Chondrocyte (in vitro differentiated cells): Measurements from ENCODE around the gene CREB3L2. TPM values are rescaled to one million over a fixed set of nuclear protein-coding genes. Genes with fewer than 3 reads are reported as not detected.
"Not testable (repeated sequence)": the region's sequence is repeated elsewhere in the genome, so short reads cannot be mapped to it uniquely, and the experiment has no call there.

Source experiments
- DNase-seq: peaks from one replicate; pipeline ENCODE4 v3.0.0; 2021; ENCODE audit warnings: mixed read lengths, low spot score
- H3K27ac Mint-ChIP-seq: one replicate; pipeline ENCODE4 v1.8.0; 2021; ENCODE audit warnings: mild to moderate bottlenecking, moderate library complexity, mixed read lengths; ENCODE audit not compliant: unreplicated experiment
- H3K27me3 Mint-ChIP-seq: 2 replicates; pipeline ENCODE4 v1.8.0; 2021; ENCODE audit warnings: low read depth, mixed read lengths
- H3K36me3 Mint-ChIP-seq: 2 replicates; pipeline ENCODE4 v1.8.0; 2021; ENCODE audit warnings: low read depth, mixed read lengths
- H3K4me1 Mint-ChIP-seq: 2 replicates; pipeline ENCODE4 v1.8.0; 2021; ENCODE audit warnings: low read depth, mild to moderate bottlenecking, mixed read lengths
- H3K4me3 Mint-ChIP-seq: one replicate; pipeline ENCODE4 v1.8.0; 2021; ENCODE audit warnings: mild to moderate bottlenecking, moderate library complexity, mixed read lengths; ENCODE audit not compliant: unreplicated experiment
- H3K9me3 Mint-ChIP-seq: 2 replicates; pipeline ENCODE4 v1.8.0; 2021; ENCODE audit warnings: low read depth, mixed read lengths
- CTCF ChIP-seq: fragments of 200-600 bp; sonication (generic); IDR thresholded peaks from 2 replicates; pipeline ENCODE4 v1.5.0; 2021; ENCODE audit warnings: antibody characterized with exemption, mild to moderate bottlenecking, moderate library complexity
- total RNA-seq: library from RNA; stranded (reverse); gene quantifications from 3 replicates; pipeline ENCODE4 v1.2.1, GENCODE V29; 2021

The CREB3L2 gene
- total RNA-seq, 1 donor from 2014 or later = 217 TPM

GRCh38 chr7:137835486-137836112 is 166.3 kb downstream of the CREB3L2 start:
- H3K27ac Mint-ChIP-seq = peak overlapping the region; percentile 84
- H3K4me3 Mint-ChIP-seq = no peak overlapping the region
- H3K36me3 Mint-ChIP-seq = peaks cover 33% of the 10 kb centered on the region
- H3K4me1 Mint-ChIP-seq = peaks cover 64% of the 10 kb centered on the region
- H3K9me3 Mint-ChIP-seq = peaks cover 13% of the 10 kb centered on the region
- no peak for TF ChIP-seq CTCF
- DNase-seq = no peak
- no peaks in the 10 kb centered on the region for H3K27me3 Mint-ChIP-seq

GRCh38 chr7:137834552-137834951 is 167.3 kb downstream of the CREB3L2 start:
- peaks cover 57% of the 10 kb centered on the region for H3K4me1 Mint-ChIP-seq
- H3K4me3 Mint-ChIP-seq = no peak overlapping the region
- H3K36me3 Mint-ChIP-seq = peaks cover 35% of the 10 kb centered on the region
- no peak for TF ChIP-seq CTCF
- no peak overlapping the region for H3K27ac Mint-ChIP-seq
- DNase-seq = no peak
- no peaks in the 10 kb centered on the region for H3K27me3 Mint-ChIP-seq
- peaks cover 13% of the 10 kb centered on the region for H3K9me3 Mint-ChIP-seq

- not testable (repeated sequence) for H3K4me3 Mint-ChIP-seq, H3K27ac Mint-ChIP-seq, DNase-seq, H3K27me3 Mint-ChIP-seq
- H3K36me3 Mint-ChIP-seq = peaks cover 33% of the 10 kb centered on the region
- H3K9me3 Mint-ChIP-seq = peaks cover 13% of the 10 kb centered on the region
- peaks cover 52% of the 10 kb centered on the region for H3K4me1 Mint-ChIP-seq
These were observed 168.9 kb downstream of the CREB3L2 start for GRCh38 chr7:137832990-137833389.

GRCh38 chr7:137832382-137832781 is 169.5 kb downstream of the CREB3L2 start:
- peaks cover 13% of the 10 kb centered on the region for H3K9me3 Mint-ChIP-seq
- TF ChIP-seq CTCF = no peak
- H3K27me3 Mint-ChIP-seq = no peaks in the 10 kb centered on the region
- H3K27ac Mint-ChIP-seq = no peak overlapping the region
- H3K4me1 Mint-ChIP-seq = peaks cover 48% of the 10 kb centered on the region
- no peak for DNase-seq
- peaks cover 35% of the 10 kb centered on the region for H3K36me3 Mint-ChIP-seq
- H3K4me3 Mint-ChIP-seq = no peak overlapping the region

- H3K9me3 Mint-ChIP-seq = peaks cover 13% of the 10 kb centered on the region
- not testable (repeated sequence) for H3K27ac Mint-ChIP-seq, H3K4me3 Mint-ChIP-seq
These were observed 170.3 kb downstream of the CREB3L2 start for GRCh38 chr7:137831555-137831954.

GRCh38 chr7:137829337-137829992 is 172.4 kb downstream of the CREB3L2 start:
- Mint-ChIP-seq H3K36me3 (peaks cover 36% of the 10 kb centered on the region), H3K27ac (no peak overlapping the region), H3K27me3 (no peaks in the 10 kb centered on the region), H3K4me1 (peaks cover 24% of the 10 kb centered on the region), H3K9me3 (peaks cover 13% of the 10 kb centered on the region), H3K4me3 (no peak overlapping the region)
- TF ChIP-seq CTCF = no peak
- DNase-seq = no peak

More at GRCh38 chr7:137831555-137831954, 170.3 kb downstream of the CREB3L2 start:
- not testable (repeated sequence) for DNase-seq, H3K27me3 Mint-ChIP-seq
- Mint-ChIP-seq H3K36me3 (peaks cover 34% of the 10 kb centered on the region), H3K4me1 (peaks cover 42% of the 10 kb centered on the region)
